ENCODE measurements around the gene LRRC36.
"Not testable (repeated sequence)": the region's sequence is repeated elsewhere in the genome, so short reads cannot be mapped to it uniquely, and the experiment has no call there.

Gene LRRC36

DNA sequence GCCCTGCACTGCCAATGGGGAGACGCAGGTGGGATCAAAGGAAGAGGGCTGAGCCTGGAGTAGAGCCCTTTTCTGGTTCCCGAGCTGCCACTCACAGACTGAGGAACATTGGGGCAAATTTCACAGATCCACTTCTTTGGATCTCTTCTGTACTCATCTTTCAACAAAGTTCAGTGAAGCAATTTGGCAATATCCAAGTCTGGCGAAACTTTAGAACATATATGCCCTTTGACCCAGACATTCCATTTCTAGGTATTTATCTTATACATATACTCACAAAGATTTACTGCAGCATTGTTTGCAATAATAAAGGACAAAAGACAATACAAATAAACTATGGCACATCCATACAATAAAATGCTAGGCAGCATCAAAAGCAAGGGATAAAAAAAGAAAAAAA, 84.7 kb downstream of the LRRC36 start:
- H3K4me1 ChIP-seq (ENCODE audit: control insufficient read depth, low read length) = peaks cover 8% of the 10 kb centered on the region; the same call in 1 of the 2 replicates
- H3K9me3 ChIP-seq (ENCODE audit: control insufficient read depth, insufficient read depth, low read length) = no peaks in the 10 kb centered on the region
- no peak overlapping the region for H3K27ac ChIP-seq (ENCODE audit: low read depth, low read length)
- H3K4me3 ChIP-seq (ENCODE audit: low read length) = no peak overlapping the region
- H3K9me2 ChIP-seq (replicated peaks; ENCODE audit: control insufficient read depth, low read length) = no peaks in the 10 kb centered on the region
- no peak for TF ChIP-seq EZH2phosphoT487 (IDR thresholded peaks at IDR 0.05; ENCODE audit: borderline replicate concordance, low read length)
- TF ChIP-seq, protein P1, sequence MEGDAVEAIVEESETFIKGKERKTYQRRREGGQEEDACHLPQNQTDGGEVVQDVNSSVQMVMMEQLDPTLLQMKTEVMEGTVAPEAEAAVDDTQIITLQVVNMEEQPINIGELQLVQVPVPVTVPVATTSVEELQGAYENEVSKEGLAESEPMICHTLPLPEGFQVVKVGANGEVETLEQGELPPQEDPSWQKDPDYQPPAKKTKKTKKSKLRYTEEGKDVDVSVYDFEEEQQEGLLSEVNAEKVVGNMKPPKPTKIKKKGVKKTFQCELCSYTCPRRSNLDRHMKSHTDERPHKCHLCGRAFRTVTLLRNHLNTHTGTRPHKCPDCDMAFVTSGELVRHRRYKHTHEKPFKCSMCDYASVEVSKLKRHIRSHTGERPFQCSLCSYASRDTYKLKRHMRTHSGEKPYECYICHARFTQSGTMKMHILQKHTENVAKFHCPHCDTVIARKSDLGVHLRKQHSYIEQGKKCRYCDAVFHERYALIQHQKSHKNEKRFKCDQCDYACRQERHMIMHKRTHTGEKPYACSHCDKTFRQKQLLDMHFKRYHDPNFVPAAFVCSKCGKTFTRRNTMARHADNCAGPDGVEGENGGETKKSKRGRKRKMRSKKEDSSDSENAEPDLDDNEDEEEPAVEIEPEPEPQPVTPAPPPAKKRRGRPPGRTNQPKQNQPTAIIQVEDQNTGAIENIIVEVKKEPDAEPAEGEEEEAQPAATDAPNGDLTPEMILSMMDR (IDR thresholded peaks at IDR 0.05; ENCODE audit: low read depth, low read length, poor library complexity, severe bottlenecking) = no peak
- H4K20me1 ChIP-seq (ENCODE audit: control insufficient read depth, insufficient read depth, low read depth, low read length) = no peaks in the 10 kb centered on the region
- H3K27me3 ChIP-seq (ENCODE audit: control insufficient read depth, low read length) = peaks cover 13% of the 10 kb centered on the region
- H3K4me2 ChIP-seq (ENCODE audit: low read length) = no peak overlapping the region
- H3F3A ChIP-seq (ENCODE audit: control insufficient read depth, insufficient read depth) = no peaks in the 10 kb centered on the region
- H3K36me3 ChIP-seq (ENCODE audit: control insufficient read depth, low read length) = no peaks in the 10 kb centered on the region
- no peaks in the 10 kb centered on the region for H3K79me2 ChIP-seq (ENCODE audit: control insufficient read depth, low read length)

DNA sequence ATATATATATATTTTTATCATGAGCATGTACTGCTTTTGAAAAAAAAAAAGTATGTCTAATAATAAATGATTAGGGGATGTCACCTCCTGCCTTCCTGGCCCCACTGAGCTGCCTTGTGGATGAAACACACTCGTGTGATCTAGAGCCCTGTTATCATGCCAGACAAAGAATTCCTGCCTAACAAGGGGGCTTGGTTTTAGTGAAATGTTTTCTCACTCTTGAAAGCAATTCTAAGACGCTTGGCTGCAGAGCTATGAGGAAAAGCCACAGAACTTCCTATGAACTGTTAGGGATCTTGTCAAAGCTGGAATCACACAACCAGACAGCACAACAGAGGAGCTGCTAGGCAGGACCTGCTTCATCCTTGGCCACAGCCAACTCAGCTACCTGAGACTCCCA, 85.7 kb downstream of the LRRC36 start:
- Histone ChIP-seq H3K27ac (ENCODE audit: low read depth, low read length) (no peak overlapping the region), H4K20me1 (ENCODE audit: control insufficient read depth, insufficient read depth, low read depth, low read length) (no peaks in the 10 kb centered on the region), H3F3A (ENCODE audit: control insufficient read depth, insufficient read depth) (no peaks in the 10 kb centered on the region), H3K9me2 (replicated peaks; ENCODE audit: control insufficient read depth, low read length) (no peaks in the 10 kb centered on the region), H3K9me3 (ENCODE audit: control insufficient read depth, insufficient read depth, low read length) (no peaks in the 10 kb centered on the region), H3K79me2 (ENCODE audit: control insufficient read depth, low read length) (no peaks in the 10 kb centered on the region), H3K27me3 (ENCODE audit: control insufficient read depth, low read length) (peaks cover 22% of the 10 kb centered on the region), H3K36me3 (ENCODE audit: control insufficient read depth, low read length) (no peaks in the 10 kb centered on the region), H3K4me2 (ENCODE audit: low read length) (no peak overlapping the region), H3K4me3 (ENCODE audit: low read length) (no peak overlapping the region), H3K4me1 (ENCODE audit: control insufficient read depth, low read length) (peaks cover 14% of the 10 kb centered on the region)
- TF ChIP-seq EZH2phosphoT487 (IDR thresholded peaks at IDR 0.05; ENCODE audit: borderline replicate concordance, low read length) = no peak
- TF ChIP-seq, protein P1 (IDR thresholded peaks at IDR 0.05; ENCODE audit: low read depth, low read length, poor library complexity, severe bottlenecking) = no peak

DNA sequence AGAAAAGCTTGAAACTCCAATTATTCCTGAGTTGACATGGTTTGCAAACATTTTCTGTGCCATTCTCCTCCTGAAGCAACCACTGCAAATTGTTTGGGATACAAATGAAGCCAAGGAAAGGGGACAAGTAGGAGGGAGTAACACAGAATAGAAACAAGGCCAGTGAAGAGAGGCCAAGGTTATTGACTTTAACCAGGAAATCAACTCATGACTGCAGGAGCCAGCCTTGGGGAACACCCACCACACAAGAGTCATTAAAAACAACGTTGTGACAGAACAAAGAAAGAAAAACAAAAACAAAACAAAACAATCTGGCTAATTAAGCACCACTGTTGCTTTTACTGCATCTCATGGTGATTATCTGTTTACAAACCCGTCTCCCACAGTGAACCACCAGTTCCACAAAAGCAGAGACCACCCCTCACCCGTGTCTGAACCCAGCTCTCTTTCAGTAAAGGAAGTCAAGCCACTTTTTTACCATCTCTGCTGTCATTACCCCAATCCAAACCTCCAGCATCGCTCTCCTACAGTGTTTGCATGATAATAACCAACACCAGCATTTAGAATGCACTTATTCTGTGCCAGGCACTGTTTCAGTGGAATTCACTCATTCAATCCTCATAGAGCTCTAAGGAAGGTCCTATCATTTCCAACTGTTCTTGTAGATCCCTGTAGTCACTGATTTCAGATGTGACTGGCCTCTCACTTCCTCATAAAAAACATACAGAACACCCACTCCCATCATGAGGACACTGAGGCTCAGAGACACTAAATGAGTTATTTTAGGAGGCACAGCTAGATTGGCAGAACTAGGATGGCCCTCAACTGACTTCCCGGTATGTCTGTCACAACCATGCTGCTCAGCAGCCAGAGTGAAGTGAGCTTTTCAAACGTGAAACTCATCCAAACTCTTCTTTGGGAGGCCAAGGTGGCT, 87.6 kb downstream of the LRRC36 start:
- H4K20me1 ChIP-seq (ENCODE audit: control insufficient read depth, insufficient read depth, low read depth, low read length) = no peaks in the 10 kb centered on the region
- H3K27me3 ChIP-seq (ENCODE audit: control insufficient read depth, low read length) = peaks cover 30% of the 10 kb centered on the region
- H3K4me3 ChIP-seq (ENCODE audit: low read length) = no peak overlapping the region
- no peaks in the 10 kb centered on the region for H3K36me3 ChIP-seq (ENCODE audit: control insufficient read depth, low read length)
- TF ChIP-seq, protein P1 (IDR thresholded peaks at IDR 0.05; ENCODE audit: low read depth, low read length, poor library complexity, severe bottlenecking) = no peak
- TF ChIP-seq EZH2phosphoT487 (IDR thresholded peaks at IDR 0.05; ENCODE audit: borderline replicate concordance, low read length) = no peak
- no peaks in the 10 kb centered on the region for H3K9me2 ChIP-seq (replicated peaks; ENCODE audit: control insufficient read depth, low read length)
- no peak overlapping the region for H3K27ac ChIP-seq (ENCODE audit: low read depth, low read length)
- H3F3A ChIP-seq (ENCODE audit: control insufficient read depth, insufficient read depth) = no peaks in the 10 kb centered on the region
- no peaks in the 10 kb centered on the region for H3K9me3 ChIP-seq (ENCODE audit: control insufficient read depth, insufficient read depth, low read length)
- H3K4me1 ChIP-seq (ENCODE audit: control insufficient read depth, low read length) = peaks cover 14% of the 10 kb centered on the region
- H3K79me2 ChIP-seq (ENCODE audit: control insufficient read depth, low read length) = no peaks in the 10 kb centered on the region
- H3K4me2 ChIP-seq (ENCODE audit: low read length) = no peak overlapping the region

DNA sequence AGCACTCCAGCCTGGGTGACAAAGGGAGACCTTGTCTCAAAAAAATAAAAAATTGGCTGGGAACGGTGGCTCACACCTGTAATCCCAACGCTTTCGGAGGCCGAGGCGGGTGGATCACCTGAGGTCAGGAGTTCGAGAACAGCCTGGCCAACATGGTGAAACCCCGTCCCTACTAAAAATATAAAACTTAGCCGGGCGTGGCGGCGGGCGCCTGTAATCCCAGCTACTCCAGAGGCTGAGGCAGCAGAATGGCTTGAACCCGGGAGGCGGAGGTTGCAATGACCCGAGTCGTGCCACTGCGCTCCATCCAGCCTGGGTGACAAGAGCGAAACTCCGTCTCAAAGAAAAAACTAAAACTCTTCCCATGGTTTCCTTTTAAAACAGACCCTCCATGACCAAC, 88.8 kb downstream of the LRRC36 start:
- peak overlapping the region; percentile 72 for H3K4me3 ChIP-seq (ENCODE audit: low read length)
- not testable (repeated sequence) for H3K79me2 ChIP-seq (ENCODE audit: control insufficient read depth, low read length); H3K27ac ChIP-seq (ENCODE audit: low read depth, low read length)

More for the DNA sequence above, 88.8 kb downstream of the LRRC36 start:
- H3F3A ChIP-seq (ENCODE audit: control insufficient read depth, insufficient read depth); H4K20me1 ChIP-seq (ENCODE audit: control insufficient read depth, insufficient read depth, low read depth, low read length); H3K36me3 ChIP-seq (ENCODE audit: control insufficient read depth, low read length); H3K9me2 ChIP-seq (replicated peaks; ENCODE audit: control insufficient read depth, low read length); H3K9me3 ChIP-seq (ENCODE audit: control insufficient read depth, insufficient read depth, low read length): not testable (repeated sequence)
- Histone ChIP-seq H3K4me1 (ENCODE audit: control insufficient read depth, low read length) (peaks cover 14% of the 10 kb centered on the region), H3K4me2 (ENCODE audit: low read length) (peak overlapping the region; percentile 79), H3K27me3 (ENCODE audit: control insufficient read depth, low read length) (peaks cover 35% of the 10 kb centered on the region)
